ENCODE data around the gene MATN3. TPM values are rescaled to one million over a fixed set of nuclear protein-coding genes. Genes with fewer than 3 reads are reported as not detected.
A peak's percentile ranks its signal among the peaks of the same experiment; 100 is the strongest.

Gene MATN3
- total and polyA plus RNA-seq, 7 donors = 0.32 to 0.82 (median 0.55) TPM; not detected in 2

- H3K27ac ChIP-seq = peak overlapping the region; percentile 69 to 76 (median 74)
- H3K27me3 ChIP-seq = no peaks in the 10 kb centered on the region
- peaks cover 0 to 14% (median 0%) of the 10 kb centered on the region in 4 donors for H3K36me3 ChIP-seq
- H3K9me3 ChIP-seq = no peaks in the 10 kb centered on the region
- 21 to 22% methylated on average over 10 of the region's 10 CpGs for WGBS, 2 donors
- intact Hi-C loops (cut with DNase I) = no loop called here
- no peak for DNase-seq
- peaks cover 0 to 21% (median 12%) of the 10 kb centered on the region in 4 donors for H3K4me1 ChIP-seq
- TF ChIP-seq EP300 (IDR thresholded peaks at IDR 0.05) (no peak), POLR2A (IDR thresholded peaks at IDR 0.05) (no peak), CTCF (IDR thresholded peaks at IDR 0.05) (no peak), POLR2AphosphoS5 (IDR thresholded peaks at IDR 0.05) (no peak)
- peak overlapping the region; percentile 70 to 75 (median 74) for H3K4me3 ChIP-seq
Observed at GRCh38 chr2:19990416-19990728, 22.1 kb downstream of the MATN3 start.

- Histone ChIP-seq H3K36me3 (peaks cover 0 to 15% (median 0%) of the 10 kb centered on the region in 4 donors), H3K4me1 (peaks cover 0 to 21% (median 12%) of the 10 kb centered on the region in 4 donors), H3K27ac (peak within 1 kb of the TSS; percentile 69 to 76 (median 74)), H3K4me3 (peak within 1 kb of the TSS; percentile 70 to 75 (median 74)), H3K9me3 (no peaks in the 10 kb centered on the region), H3K27me3 (no peaks in the 10 kb centered on the region)
- peak; percentile 70 to 86 (median 82) for TF ChIP-seq POLR2AphosphoS5 (IDR thresholded peaks at IDR 0.05)
- TF ChIP-seq EP300 (IDR thresholded peaks at IDR 0.05) = no peak
- no peak for TF ChIP-seq POLR2A (IDR thresholded peaks at IDR 0.05)
- TF ChIP-seq CTCF (IDR thresholded peaks at IDR 0.05) = no peak
- peak; percentile 94 for DNase-seq
- intact Hi-C loops (cut with DNase I) = no loop called here
- 1% methylated on average over 70 of the region's 70 CpGs for WGBS, 2 donors
Observed at GRCh38 chr2:19989667-19990415, 22.6 kb downstream of the MATN3 start, which contains the start of gene WDR35. Gene WDR35, minus strand, starts transcription at chr2:19990105. Its CDS starts 90 bp downstream, at chr2:19990015.

- TF ChIP-seq EP300 (IDR thresholded peaks at IDR 0.05) (no peak), CTCF (IDR thresholded peaks at IDR 0.05) (no peak), POLR2AphosphoS5 (IDR thresholded peaks at IDR 0.05) (no peak), POLR2A (IDR thresholded peaks at IDR 0.05) (no peak)
- H3K4me3 ChIP-seq = peak overlapping the region; percentile 70 to 75 (median 74)
- no peaks in the 10 kb centered on the region for H3K27me3 ChIP-seq
- peaks cover 0 to 21% (median 12%) of the 10 kb centered on the region in 4 donors for H3K4me1 ChIP-seq
- H3K9me3 ChIP-seq = no peaks in the 10 kb centered on the region
- no peak for DNase-seq
- peak overlapping the region; percentile 69 to 76 (median 74) for H3K27ac ChIP-seq
- 12 to 31% methylated on average over 8 of the region's 8 CpGs for WGBS, 2 donors
- peaks cover 0 to 21% (median 0%) of the 10 kb centered on the region in 4 donors for H3K36me3 ChIP-seq
- intact Hi-C loops (cut with DNase I) = no loop called here
Observed at GRCh38 chr2:19989342-19989666, 23.2 kb downstream of the MATN3 start.

- Histone ChIP-seq H3K4me3 (no peak overlapping the region), H3K4me1 (peaks cover 0 to 21% (median 12%) of the 10 kb centered on the region in 4 donors), H3K27ac (no peak overlapping the region), H3K27me3 (no peaks in the 10 kb centered on the region), H3K9me3 (no peaks in the 10 kb centered on the region), H3K36me3 (peaks cover 0 to 22% (median 0%) of the 10 kb centered on the region in 4 donors)
- no peak for DNase-seq
- intact Hi-C loops (cut with DNase I) = no loop called here
- 81 to 88% methylated on average over 2 of the region's 2 CpGs for WGBS, 2 donors
- TF ChIP-seq POLR2AphosphoS5 (IDR thresholded peaks at IDR 0.05) = no peak
Observed at GRCh38 chr2:19988600-19988999, 23.9 kb downstream of the MATN3 start.

GRCh38 chr2:19987936-19988335 lies 24.5 kb downstream of the MATN3 start:
- WGBS, 2 donors = 86 to 92% methylated on average over 5 of the region's 5 CpGs
- peaks cover 0 to 22% (median 0%) of the 10 kb centered on the region in 4 donors for H3K36me3 ChIP-seq
- H3K4me3 ChIP-seq = no peak overlapping the region
- H3K27me3 ChIP-seq = no peaks in the 10 kb centered on the region
- intact Hi-C loops (cut with DNase I) = no loop called here
- no peaks in the 10 kb centered on the region for H3K9me3 ChIP-seq
- TF ChIP-seq POLR2A (IDR thresholded peaks at IDR 0.05) (no peak), CTCF (IDR thresholded peaks at IDR 0.05) (no peak), EP300 (IDR thresholded peaks at IDR 0.05) (no peak), POLR2AphosphoS5 (IDR thresholded peaks at IDR 0.05) (no peak)
- H3K4me1 ChIP-seq = peaks cover 0 to 21% (median 12%) of the 10 kb centered on the region in 4 donors
- DNase-seq = no peak
- no peak overlapping the region for H3K27ac ChIP-seq
